ENCODE data around the gene CAPN15. TPM values are rescaled to one million over a fixed set of nuclear protein-coding genes. Genes with fewer than 3 reads are reported as not detected.
A peak's percentile ranks its signal among the peaks of the same experiment; 100 is the strongest.
"Not testable (repeated sequence)": the region's sequence is repeated elsewhere in the genome, so short reads cannot be mapped to it uniquely, and the experiment has no call there.

The CAPN15 gene
- total RNA-seq, 1 donor from 2014 or later, result 31.6 TPM

GRCh38 chr16:588889-589657 is 61.6 kb downstream of the CAPN15 start:
- ATAC-seq (peak; percentile 71), DNase-seq (ENCODE audit: low spot score) (peak; percentile 99)

GRCh38 chr16:589658-590187 is 62.2 kb downstream of the CAPN15 start, which contains the start of gene RAB40C:
RAB40C (plus strand) TSS chr16:590066; CDS start chr16:590292, 226 bp downstream.
- peak; percentile 73 for ATAC-seq
- peak; percentile 99 for DNase-seq (ENCODE audit: low spot score)

GRCh38 chr16:590188-590814 is 62.8 kb downstream of the CAPN15 start:
- no peak for DNase-seq (ENCODE audit: low spot score)
- ATAC-seq, result no peak

GRCh38 chr16:590815-591200 is 63.3 kb downstream of the CAPN15 start:
- no peak for DNase-seq (ENCODE audit: low spot score)
- no peak for ATAC-seq

GRCh38 chr16:591231-591630 is 63.7 kb downstream of the CAPN15 start:
- ATAC-seq, result no peak
- no peak for DNase-seq (ENCODE audit: low spot score)

- no peak for ATAC-seq
- DNase-seq (ENCODE audit: low spot score), result no peak
Measured at GRCh38 chr16:591892-592517, 64.5 kb downstream of the CAPN15 start.

GRCh38 chr16:592518-593306 is 65.2 kb downstream of the CAPN15 start:
- ATAC-seq (peak; percentile 23), DNase-seq (ENCODE audit: low spot score) (peak; percentile 89)

GRCh38 chr16:593406-593805 is 65.9 kb downstream of the CAPN15 start:
- DNase-seq (ENCODE audit: low spot score), result no peak

GRCh38 chr16:593807-594206 is 66.3 kb downstream of the CAPN15 start:
- DNase-seq (ENCODE audit: low spot score) (no peak), ATAC-seq (no peak)

More at GRCh38 chr16:593406-593805, 65.9 kb downstream of the CAPN15 start:
- peak; percentile 8 for ATAC-seq

GRCh38 chr16:595094-595528 is 67.6 kb downstream of the CAPN15 start:
- ATAC-seq, result no peak
- no peak for DNase-seq (ENCODE audit: low spot score)

GRCh38 chr16:595942-596735 is 68.6 kb downstream of the CAPN15 start:
- DNase-seq (ENCODE audit: low spot score) (peak; percentile 83), ATAC-seq (peak; percentile 63)

GRCh38 chr16:596736-597060 is 69.2 kb downstream of the CAPN15 start:
- DNase-seq (ENCODE audit: low spot score), result no peak
- no peak for ATAC-seq

- ATAC-seq; DNase-seq (ENCODE audit: low spot score): not testable (repeated sequence)
Measured at GRCh38 chr16:597655-598054, 70.1 kb downstream of the CAPN15 start.

GRCh38 chr16:598823-599739 is 71.6 kb downstream of the CAPN15 start:
- DNase-seq (ENCODE audit: low spot score), result peak; percentile 75
- ATAC-seq, result peak; percentile 82

- DNase-seq (ENCODE audit: low spot score) (no peak), ATAC-seq (peak; percentile 10)
Measured at GRCh38 chr16:600781-601180, 73.3 kb downstream of the CAPN15 start.

GRCh38 chr16:603933-604332 is 76.4 kb downstream of the CAPN15 start:
- DNase-seq (ENCODE audit: low spot score) (no peak), ATAC-seq (no peak)

All from left lobe of liver (tissue), 2 donors.